Colon (tissue), 2 donors: Measurements from ENCODE around the gene TFEC.
"Not testable (repeated sequence)": the region's sequence is repeated elsewhere in the genome, so short reads cannot be mapped to it uniquely, and the experiment has no call there.

Experiments
- FAIRE-seq: peaks from 2 replicates; lab custom pipeline; 2012; peaks lifted over from hg19 to GRCh38; lab: Jason Lieb, UNC
- donor health status: control.
- donor health status: control.

TFEC gene

DNA sequence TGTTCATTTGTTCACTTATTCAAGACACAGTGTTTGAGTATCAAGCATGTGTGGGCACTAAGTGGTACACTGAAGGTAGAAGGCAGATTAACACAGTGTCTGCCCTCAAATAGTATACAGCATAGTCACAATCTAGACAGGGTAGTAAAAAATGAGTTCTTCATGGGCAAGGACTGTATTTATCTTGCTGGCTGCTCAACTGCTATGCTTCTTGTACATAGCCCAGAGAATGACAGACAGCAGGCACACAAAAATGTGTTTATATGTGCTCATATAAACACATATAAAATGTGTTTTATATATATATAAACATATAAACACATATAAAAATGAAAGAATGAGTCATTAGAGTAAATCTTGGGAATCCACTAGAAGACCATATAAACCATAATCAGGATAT, 43.1 kb downstream of the TFEC start:
- FAIRE-seq: no peak

DNA sequence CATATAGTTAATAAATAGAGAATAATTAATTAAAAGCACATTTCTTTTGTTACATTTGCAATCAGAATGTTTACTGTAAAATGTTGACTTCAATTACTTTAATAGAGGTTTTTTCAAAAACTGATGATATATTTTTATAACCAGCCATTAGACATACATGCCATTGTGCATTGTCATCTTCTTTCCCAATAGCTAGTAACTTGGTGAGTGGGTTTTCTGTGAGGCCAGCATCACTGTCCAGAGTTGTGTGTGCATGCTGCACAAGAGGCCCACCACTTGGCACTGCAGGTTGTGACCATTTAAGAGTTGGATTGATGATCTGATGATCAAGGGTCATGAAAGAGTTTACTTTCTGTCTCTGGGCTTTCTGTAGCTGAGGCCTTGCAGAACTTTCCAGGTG, 46.5 kb downstream of the TFEC start:
- no peak for FAIRE-seq

DNA sequence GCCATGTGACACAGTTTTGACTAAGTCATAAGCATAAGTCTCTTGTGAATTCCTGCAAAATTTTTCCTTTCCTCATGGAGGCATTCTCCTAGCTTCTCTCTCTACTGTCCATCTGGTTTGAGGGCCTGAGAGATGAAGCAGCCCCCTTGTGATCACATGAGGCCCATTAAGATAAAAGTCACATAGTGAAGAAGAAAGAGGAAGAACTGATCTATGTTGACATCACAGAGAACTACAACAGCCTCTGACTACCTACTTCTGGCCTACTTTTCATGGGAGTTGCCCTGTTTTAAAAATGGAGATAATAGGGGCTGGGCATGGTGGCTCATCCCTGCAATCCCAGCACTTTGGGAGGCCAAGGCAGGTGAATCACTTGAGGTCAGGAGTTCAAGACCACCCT, 50.4 kb downstream of the TFEC start:
- no peak for FAIRE-seq

DNA sequence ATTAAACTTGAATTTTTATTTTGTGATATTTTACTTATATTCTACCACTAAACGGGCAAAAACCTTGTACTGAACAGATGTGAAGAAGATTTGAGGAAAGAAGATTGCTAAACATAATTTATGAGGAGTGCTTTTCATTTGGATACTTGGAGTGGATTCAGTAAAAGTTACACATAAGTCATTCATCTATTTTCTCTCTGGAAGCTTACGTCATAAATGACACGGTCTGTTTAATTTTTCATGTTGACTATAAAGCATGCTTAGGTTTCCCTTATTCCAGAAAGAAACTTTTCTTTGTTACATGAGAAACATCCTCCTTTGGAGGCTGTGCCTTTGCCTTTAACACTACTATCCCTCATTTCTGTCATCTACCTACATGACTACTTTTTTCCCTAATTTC, 53.9 kb downstream of the TFEC start:
- FAIRE-seq: no peak

DNA sequence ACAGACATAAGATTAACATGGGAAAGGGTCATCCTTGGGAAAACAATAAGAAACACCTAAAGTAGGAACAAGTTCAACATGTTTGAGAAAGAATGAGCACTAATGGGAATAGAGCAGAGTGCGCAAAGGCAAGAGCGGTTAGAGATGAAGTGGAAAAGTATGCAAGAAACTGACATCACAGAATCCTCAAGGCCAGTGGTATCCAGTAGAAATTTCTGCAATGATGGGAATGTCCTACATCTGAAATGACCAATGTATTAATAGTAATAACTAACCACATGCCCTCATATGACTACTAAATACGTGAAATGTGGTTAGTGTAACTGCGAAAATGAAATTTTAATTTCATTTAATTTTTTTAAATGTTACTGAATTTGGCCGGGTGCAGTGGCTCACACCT, 54.8 kb downstream of the TFEC start:
- FAIRE-seq: no peak

DNA sequence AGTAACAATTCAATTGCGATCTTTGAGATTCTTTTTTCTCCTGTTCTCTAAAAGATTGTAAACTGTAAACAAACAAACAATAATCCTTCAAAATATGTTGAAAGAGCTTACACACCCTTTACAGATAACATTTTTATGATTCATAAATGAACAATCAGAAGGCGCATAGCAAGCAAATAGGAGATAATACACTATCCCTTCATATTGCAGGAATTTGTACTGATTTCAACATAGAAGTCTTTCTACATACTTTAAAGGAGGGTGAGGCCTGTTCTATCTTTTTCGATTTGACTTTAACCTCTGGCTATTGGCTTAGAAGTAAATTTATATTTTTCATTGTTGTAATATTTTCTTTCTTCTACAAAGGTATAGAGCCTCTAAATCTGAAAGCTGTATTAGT, 57.2 kb downstream of the TFEC start:
- FAIRE-seq: no peak

DNA sequence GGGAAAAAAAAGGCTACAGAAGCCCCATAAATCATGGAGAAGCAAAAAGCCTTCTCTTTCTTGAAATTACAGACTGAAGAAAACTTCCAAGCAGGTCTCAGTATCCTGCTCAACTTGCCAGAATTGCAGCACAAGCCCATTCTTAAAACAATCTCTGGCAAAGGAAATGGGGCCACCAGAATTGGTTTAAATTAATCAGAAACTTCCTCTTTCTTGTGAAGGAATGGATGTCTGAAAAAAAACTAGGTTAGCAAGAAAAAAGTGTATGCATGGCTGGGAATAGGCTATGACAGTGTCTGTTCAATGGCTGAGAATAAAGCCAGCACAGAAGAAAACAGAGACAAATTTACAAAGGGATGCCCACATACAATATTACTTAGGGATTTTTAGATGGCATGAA, 59.1 kb downstream of the TFEC start:
- FAIRE-seq: no peak

DNA sequence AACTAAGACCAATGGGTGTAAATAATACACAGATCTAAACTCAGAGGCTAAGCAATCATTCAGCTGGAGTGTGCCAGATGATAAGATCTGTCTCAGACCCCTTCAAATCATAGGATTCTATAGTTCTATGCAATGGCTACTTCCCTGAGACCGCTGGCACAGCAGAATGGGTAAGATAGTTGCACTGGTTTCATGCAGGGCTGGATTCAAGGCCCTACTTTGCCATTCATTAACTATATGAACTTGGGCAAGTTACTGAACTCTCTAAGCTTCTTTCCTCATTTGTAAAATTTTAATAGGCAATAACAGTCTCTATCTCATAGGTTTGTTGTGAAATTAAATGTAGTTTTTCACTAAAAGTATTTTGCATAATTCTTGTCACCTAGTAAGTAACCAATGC, 62.0 kb downstream of the TFEC start:
- FAIRE-seq: no peak

DNA sequence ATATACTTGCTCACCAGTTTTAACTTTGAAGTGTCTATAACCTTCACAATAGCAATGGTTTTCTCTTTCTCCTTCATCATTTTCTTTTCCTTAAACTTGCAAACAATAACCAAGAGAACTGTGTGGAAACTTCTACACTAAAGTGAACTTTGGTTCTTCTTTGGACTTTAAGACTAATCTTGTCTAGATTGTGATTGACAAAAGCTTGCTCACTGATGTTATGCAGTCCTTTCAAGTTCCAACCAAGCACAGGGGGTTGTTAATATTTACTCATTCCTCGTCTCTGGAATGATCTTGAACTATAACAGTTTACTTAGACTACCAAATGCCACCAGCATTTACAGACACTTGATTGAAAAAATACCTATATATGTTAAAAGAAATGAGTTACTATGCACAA, 62.4 kb downstream of the TFEC start:
- no peak for FAIRE-seq

DNA sequence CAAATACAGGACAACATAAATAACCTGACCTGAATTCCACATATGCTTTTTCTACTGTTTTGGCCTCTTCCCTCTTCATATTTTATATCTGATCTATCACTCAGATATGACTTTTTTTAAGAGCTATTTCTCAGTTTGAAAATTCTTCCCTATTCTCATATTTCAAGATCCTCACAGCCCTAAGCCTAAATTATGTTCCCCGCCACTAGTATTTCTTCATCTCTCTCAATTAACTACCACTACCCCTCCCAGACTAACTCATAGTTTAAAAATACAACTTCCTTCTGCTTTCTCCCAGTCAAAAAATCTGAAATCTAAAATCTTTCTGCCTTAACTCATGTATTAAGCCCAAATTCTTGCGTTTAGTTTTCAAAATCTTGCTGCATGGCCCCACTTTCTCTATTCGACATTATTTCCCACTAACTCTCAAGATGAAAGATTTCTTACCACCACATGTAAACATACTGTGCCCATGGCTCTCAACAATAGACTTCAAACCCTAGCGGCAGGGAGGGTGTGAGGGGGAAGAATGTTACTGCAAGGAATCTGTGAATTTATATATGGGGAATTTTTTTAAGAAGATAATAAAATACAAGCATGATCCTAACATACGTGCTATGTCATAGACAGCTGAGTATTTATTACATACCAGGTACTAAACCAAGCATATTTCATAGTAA, 64.6 kb downstream of the TFEC start:
- FAIRE-seq: no peak

DNA sequence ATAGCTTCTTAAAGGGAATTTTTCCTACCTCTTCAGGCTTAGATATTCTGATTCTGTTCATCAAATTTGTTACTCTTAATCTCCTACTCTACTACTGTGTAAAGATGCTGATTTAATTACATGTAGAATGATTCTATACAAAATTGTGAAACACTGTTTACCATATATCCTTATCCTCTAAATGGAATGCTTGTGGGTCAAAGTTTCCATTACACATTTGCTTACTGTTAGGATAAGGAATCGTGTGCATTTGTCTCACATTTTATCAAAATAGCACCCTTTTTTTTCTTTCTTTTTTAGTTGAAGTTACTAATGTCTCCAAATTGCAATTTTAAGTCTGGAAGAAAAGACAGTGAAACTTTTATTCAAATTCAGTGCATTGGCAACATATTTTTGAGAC, 65.3 kb downstream of the TFEC start:
- no peak for FAIRE-seq

DNA sequence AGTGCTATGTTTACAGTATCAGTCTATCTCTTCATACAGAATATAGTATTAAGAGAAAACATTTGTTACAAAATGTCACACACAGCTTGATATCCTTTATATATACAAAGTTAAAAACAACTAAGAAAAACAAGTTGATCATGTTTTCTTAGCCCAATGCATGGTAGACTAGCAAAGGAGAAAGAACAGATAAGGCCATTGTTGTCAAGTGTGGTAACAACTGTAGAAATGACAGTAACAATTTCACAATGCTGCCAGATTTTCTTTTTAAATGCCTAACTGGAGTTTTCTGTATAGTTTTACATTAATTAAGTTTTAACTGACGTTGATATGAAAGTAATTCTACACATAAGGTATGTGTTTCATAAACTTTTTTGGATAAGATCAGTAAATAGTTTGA, 65.8 kb downstream of the TFEC start:
- no peak for FAIRE-seq

DNA sequence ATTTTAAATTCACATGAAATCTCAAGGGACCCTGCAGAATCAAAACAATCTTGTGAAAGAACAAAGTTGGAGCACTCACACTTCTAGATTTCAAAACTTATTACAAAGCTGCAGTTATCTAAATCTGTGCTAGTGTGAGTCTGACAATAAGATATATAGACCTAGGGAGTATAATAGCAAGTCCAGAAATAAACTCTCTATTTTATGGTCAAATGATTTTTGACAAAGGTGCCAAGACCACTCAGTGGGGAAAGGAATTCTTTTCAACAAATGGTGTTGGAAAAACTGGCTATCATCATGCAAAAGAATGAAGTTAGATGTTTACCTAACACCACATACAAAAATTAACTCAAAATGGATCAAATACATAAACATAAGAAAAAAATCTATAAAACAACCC, 68.2 kb downstream of the TFEC start:
- FAIRE-seq: no peak

DNA sequence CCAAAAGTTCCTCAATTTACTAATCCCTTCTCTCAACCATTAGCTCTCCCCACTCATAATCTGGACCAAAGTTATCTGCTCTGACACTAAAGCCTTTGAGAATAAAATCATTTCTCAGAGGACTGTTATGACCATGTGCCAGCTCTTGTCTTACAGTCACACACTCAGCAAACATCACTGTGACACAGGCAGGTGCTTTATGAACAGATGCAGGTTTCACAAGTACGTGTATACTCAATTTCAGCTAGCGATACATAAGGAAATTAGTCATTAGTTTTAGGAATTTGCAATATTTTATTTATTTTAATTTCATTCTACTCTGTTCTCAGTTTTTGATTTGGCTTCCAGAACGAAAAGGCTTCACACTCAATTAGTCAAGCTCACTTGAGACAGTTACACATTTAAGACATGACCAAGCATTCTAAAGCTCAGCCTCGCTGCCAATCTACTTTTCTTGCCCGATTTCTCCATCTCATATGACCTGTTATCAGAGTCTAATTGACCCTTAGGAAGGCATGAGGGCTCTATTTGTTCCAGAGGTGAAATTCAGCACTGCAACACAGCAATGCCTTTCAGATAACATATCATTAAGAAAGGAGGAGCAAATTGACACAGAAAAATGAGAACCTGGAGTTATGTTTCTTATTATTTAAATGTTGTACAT, 76.8 kb downstream of the TFEC start:
- FAIRE-seq: no peak

DNA sequence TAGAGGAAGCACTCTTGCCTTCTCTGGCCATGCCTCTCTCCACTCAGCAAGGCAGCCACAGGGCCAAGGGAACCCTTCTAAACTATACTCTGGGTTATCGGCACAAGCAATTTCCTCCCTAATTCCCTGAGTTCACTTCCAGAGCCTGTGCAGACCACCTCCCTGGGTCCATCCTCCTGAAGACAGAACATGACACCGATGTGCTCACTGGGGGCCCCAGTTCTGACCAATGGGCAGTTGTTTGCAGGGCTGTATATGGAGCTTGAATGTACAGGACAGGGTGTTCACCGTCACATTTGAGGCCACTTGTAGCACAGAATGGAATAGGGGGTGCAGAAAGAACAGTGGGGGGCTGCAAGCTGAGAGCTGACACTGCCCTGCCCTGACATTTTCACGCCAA, 77.7 kb downstream of the TFEC start:
- FAIRE-seq: no peak

DNA sequence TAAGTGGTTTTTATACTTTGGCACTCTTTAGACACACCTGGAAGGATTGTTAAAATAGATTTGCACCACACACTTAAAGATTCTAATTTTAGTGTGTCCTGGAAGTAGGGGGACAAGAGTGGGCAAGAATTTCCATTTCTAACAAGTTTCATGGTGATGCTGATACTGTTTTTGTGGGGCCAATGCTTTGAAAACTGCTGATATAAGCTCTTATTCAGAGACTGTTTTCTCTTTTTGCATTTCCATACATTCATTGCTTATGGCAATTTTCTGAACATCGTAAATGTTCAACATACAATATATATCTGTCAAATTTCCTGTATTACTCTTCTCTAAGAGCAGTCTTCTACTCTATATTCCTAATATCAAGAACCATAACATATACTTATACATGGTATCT, 79.0 kb downstream of the TFEC start:
- no peak for FAIRE-seq

DNA sequence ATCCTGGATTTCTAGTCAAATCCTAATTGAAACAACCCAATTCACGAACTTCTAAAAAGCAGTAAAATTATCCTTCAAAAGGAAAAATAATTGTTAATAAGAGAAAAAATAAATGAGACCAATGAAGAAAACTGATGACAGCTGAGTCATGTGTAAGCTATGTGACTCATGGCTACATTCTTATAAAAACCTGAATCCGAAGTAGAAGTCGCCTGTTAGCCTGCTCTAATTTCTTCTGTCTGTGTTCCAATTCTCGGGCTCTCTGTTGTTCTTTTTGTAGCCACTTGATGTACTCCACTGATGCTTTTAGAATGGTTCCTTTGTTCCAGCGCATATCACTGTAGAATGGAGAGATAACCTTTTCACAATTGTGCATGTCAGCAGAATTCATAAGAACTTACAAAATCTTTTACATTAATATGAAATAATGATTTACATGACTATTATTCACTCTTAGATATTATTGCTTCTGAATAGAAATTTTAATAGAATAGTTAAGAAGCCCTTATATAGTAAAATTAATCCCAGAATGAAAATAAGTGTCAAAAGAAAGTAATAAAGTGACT, 88.8 kb downstream of the TFEC start:
- no peak for FAIRE-seq

DNA sequence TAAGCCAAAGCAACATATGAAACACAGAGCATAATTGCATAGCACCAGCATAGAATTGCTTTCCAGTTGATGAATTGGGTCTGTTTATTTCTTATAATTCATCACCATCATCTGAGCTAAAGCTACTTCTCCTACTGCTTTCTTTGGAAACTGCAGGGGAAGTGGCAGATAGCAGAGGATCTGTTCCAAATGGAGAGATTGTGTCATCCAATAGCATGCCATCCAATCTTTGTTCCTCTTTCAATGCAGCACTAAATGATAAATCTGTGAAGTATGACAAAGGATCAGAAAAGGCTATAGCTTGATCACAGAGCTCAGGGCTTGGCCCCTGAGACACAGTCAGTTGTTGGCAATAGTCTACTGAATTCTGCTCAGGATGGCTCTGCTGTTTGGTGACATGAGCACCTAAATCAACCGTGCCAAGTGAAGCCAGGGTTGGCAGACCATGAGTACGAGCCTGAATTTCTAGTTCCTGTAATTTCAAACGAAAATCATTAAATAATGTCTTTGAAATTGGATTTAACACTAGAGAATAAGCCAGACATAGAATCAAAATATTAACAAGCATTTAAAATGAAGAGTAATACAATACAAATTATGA, 90.0 kb downstream of the TFEC start:
- no peak for FAIRE-seq

DNA sequence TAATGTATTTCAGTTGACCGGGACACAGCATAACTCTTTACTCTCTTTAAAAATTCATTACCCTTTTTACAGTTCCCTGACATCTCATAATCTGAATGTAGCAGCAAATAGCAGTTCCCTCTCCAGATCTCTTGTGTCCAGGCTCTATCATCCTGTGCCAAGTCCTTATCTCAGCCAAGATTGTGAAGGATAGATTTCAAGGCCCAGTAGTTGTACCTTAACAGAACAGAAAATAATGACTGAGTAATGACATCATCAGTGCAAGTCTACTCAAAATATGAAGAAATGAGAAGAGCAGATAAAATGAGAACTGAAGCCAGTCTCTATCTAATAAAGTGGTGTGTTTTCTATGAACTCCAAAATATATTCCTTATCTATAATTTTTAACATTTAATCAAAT, 92.6 kb downstream of the TFEC start:
- FAIRE-seq: no peak

DNA sequence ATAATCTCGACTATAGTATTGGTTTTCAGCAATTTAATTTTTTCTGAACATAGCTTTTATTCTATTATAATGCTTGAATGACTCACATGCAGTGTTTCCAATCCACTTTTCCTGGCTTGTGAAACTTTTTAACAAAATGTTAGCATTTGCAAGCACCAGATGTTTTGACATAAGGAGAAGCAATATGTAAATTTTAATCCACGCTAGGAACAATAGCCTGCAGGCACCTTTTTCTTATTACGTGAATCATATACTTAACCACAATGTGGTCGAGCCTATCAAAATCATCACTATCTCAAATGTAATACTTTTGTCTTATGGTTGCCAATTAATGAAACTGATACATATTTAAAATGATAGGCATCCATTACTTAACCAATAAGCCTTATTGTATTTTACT, 97.1 kb downstream of the TFEC start:
- FAIRE-seq: no peak

DNA sequence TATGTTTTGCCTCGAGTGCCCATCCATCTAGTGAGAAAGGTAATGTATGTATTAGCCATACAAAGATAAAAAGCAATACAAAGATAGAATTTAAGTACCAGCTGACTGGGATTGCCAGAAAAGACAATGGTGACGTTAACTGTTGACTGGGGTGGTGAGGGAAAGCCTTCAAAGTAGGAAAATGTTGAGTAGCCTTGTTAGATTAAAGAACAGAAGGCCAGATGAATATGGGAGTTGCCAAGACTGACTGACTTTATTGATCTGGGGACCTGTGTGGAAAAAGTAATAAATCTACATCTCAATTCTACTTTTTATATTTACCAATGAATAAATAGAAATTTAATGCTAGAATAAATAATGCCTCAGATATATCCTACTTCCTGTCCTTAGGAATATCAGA, 97.7 kb downstream of the TFEC start:
- no peak for FAIRE-seq

DNA sequence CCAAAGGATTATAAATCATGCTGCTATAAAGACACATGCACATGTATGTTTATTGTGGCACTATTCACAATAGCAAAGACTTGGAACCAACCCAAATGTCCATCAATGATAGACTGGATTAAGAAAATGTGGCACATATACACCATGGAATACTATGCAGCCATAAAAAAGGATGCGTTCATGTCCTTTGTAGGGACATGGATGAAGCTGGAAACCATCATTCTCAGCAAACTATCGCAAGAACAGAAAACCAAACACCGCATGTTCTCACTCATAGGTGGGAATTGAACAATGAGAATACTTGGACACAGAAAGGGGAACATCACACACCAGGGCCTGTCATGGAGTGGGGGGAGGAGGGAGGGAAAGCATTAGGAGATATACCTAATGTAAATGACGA, 100.4 kb downstream of the TFEC start:
- not testable (repeated sequence) for FAIRE-seq

DNA sequence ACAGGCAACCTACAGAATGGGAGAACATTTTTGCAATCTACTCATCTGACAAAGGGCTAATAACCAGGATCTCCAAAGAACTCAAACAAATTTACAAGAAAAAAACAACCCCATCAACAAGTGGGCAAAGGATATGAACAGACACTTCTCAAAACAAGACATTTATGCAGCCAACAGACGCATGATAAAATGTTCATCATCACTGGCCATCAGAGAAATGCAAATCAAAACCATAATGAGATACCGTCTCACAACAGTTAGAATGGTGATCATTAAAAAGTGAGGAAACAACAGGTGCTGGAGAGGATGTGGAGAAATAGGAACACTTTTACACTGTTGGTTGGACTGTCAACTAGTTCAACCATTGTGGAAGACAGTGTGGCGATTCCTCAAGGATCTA, 100.8 kb downstream of the TFEC start:
- FAIRE-seq: not testable (repeated sequence)

DNA sequence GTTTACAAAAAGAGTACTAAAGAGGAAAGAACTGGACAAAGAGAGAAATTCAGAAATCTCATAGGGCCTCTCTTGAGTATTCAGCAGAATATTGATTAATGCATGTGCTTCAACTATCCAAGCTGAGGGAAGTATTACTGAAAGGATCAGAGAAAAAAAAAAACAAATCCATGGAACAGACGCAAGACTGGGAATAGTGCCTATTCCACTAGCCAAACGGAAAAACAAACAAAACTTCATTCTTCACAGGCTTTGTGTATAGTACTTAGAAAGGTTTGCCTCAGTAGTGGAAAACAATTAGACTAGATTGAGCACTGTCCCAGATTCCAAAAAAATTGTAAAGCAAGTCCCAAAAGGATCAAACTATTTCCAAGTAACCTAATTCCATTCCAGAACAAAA, 106.2 kb downstream of the TFEC start:
- no peak for FAIRE-seq
